ENCODE results near the gene MGMT.

The MGMT gene

DNA sequence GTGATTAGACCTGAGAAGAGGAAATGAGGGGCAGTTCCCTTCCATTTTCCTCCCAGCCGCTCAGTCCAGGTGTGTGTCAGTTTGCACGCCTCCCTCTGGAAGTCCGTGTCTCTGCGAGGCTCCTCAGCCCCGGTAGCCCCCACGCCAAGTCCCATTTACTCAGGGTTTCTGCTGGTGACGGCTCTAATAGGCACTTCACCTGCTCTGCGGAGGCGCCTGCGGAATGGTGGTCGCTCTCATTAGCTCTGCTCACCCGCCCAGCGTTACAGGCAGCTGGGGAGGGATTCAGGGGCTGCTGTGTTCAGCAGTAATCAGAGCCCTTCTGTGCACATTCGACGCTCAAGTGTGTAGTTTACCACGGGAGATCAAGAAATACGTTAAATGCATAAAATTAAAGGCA is 179.9 kb downstream of the MGMT start:
- in situ Hi-C loops (cut with HindIII; ENCODE audit: low sequenced_read_pairs) = no loop called here
- TF ChIP-seq, protein P1, sequence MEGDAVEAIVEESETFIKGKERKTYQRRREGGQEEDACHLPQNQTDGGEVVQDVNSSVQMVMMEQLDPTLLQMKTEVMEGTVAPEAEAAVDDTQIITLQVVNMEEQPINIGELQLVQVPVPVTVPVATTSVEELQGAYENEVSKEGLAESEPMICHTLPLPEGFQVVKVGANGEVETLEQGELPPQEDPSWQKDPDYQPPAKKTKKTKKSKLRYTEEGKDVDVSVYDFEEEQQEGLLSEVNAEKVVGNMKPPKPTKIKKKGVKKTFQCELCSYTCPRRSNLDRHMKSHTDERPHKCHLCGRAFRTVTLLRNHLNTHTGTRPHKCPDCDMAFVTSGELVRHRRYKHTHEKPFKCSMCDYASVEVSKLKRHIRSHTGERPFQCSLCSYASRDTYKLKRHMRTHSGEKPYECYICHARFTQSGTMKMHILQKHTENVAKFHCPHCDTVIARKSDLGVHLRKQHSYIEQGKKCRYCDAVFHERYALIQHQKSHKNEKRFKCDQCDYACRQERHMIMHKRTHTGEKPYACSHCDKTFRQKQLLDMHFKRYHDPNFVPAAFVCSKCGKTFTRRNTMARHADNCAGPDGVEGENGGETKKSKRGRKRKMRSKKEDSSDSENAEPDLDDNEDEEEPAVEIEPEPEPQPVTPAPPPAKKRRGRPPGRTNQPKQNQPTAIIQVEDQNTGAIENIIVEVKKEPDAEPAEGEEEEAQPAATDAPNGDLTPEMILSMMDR (IDR thresholded peaks at IDR 0.05; ENCODE audit: low read depth, low read length, missing control alignments) = no peak
- no peak for DNase-seq (ENCODE audit: low read depth)
- H3K4me3 ChIP-seq (ENCODE audit: low read depth, low read length) = no peak overlapping the region

DNA sequence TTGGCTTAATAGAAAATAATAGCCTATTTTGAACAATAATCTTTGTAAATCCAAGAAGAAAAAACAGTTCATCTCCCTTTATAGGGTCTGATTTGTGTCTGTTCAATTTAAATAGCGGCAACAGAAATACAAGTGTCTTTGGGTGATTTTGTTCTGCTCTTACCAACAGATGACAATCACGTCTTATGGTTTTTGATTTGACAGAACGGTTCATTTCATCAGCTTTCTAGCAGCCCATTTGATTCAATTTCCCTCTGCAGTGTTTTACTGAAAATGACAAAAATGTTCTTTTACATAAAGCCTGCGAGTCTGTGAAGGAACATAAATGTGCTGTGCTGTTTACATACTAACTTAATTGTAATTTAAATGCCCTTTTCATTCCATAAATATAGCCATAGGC is 180.5 kb downstream of the MGMT start:
- no peak overlapping the region for H3K4me3 ChIP-seq (ENCODE audit: low read depth, low read length)
- TF ChIP-seq, protein P1 (IDR thresholded peaks at IDR 0.05; ENCODE audit: low read depth, low read length, missing control alignments) = no peak
- DNase-seq (ENCODE audit: low read depth) = no peak
- in situ Hi-C loops (cut with HindIII; ENCODE audit: low sequenced_read_pairs) = no loop called here

DNA sequence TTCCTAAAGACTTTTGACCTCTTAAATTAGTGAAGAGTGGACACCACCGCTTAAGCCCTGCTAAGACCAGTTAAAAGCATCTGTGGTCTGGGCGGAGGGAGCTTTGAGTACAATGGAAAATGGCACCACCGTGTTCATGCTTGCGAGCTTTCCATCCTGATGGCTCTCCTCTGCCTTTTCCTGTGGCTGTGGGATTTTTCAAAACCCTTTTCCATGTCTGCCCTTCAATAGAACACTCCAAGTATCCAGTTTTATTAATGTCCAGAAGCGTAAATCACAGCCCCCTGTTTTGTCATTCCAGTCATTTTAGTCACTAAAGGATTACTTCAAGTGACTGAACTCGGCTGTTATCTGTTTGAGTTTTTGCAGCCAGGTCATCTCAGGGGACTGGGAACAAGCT is 181.8 kb downstream of the MGMT start:
- no peak overlapping the region for H3K4me3 ChIP-seq (ENCODE audit: low read depth, low read length)
- in situ Hi-C loops (cut with HindIII; ENCODE audit: low sequenced_read_pairs) = no loop called here
- TF ChIP-seq, protein P1 (IDR thresholded peaks at IDR 0.05; ENCODE audit: low read depth, low read length, missing control alignments) = no peak
- no peak for DNase-seq (ENCODE audit: low read depth)

DNA sequence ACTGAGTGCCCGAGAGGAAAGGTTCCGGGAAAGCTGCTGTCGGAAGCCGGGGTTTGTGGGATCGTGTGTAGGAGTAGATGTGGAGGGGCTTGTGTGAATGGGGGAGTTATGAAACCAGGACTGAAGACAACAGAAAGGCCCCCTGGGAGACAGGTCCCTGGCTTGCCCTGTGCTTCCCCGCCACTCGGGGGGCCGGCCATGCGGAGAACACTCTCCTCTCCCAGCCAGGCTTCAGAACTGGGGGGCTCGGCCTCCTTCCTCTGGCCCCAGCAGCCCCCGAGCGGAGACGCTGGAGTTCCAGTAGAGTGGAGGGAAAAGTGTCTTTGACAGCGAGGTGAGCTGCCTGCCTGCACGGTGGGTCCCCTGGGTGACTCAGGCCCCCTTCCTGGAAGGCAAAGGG is 185.0 kb downstream of the MGMT start:
- TF ChIP-seq, protein P1 (IDR thresholded peaks at IDR 0.05; ENCODE audit: low read depth, low read length, missing control alignments) = no peak
- DNase-seq (ENCODE audit: low read depth) = no peak
- in situ Hi-C loops (cut with HindIII; ENCODE audit: low sequenced_read_pairs) = no loop called here
- no peak overlapping the region for H3K4me3 ChIP-seq (ENCODE audit: low read depth, low read length)

DNA sequence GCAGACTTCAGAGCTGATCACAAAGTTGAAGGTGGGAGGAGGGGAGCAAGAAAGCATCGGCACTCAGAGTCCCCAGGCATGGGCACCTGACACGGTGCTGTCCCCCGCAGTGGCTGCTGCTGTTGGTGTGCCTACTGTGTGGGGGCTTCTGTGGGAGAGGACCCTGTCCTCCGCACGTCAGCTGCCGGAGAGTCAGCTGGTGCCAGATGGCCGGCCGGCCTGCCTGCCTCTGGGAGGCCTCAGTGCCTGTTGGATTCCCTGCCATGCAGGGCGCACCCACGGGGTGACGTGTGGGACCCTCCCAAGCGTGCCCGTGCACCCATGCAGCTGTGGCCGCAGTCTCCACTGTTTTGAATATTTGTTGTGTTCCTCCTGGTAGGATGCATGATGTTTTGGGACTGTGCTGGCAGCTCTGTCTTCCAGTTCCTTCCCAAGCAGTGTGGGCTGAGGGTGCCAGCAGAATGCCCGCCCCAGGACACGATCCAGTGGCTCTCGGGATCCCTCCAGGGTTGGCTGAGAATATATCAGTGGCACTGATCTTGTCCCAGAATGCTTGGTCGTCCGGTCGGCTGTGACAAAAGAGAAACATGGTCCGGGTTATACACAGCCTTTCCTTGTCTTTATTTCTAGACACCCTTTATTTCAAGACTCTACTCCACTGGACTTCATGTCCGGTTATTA is 185.6 kb downstream of the MGMT start:
- TF ChIP-seq, protein P1 (IDR thresholded peaks at IDR 0.05; ENCODE audit: low read depth, low read length, missing control alignments) = no peak
- in situ Hi-C loops (cut with HindIII; ENCODE audit: low sequenced_read_pairs) = no loop called here
- no peak for DNase-seq (ENCODE audit: low read depth)
- H3K4me3 ChIP-seq (ENCODE audit: low read depth, low read length) = no peak overlapping the region

DNA sequence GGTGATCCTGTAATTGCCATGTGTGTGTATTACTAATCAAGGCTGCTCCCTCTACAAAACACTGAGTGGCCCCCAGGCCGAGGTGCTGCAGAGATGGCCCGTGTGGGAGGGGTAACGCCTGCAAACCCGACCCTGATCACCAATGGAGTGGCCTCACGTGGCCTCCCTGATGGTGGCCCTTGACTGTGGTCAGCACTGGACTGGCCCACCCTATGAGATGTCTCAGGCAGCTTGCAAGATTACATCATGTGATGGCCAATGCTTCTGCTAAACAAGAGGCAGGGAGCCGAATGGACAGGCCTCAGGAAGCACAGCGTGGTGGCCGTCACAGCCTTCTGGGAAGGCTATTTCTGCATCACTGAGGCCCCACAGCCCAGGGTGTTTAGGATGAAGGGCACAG is 186.4 kb downstream of the MGMT start:
- TF ChIP-seq, protein P1 (IDR thresholded peaks at IDR 0.05; ENCODE audit: low read depth, low read length, missing control alignments) = no peak
- no peak for DNase-seq (ENCODE audit: low read depth)
- no peak overlapping the region for H3K4me3 ChIP-seq (ENCODE audit: low read depth, low read length)
- in situ Hi-C loops (cut with HindIII; ENCODE audit: low sequenced_read_pairs) = no loop called here
